ENCODE results near the gene SLC2A4RG. TPM values are rescaled to one million over a fixed set of nuclear protein-coding genes. Genes with fewer than 3 reads are reported as not detected.

The SLC2A4RG gene
- total RNA-seq, 4 donors from 2014 or later = 41.4 to 67.1 (median 52.7) TPM

- intact Hi-C loops (cut with DNase I) = no loop called here
- 83% methylated on average over 18 of the region's 18 CpGs for WGBS
- no peak for DNase-seq (ENCODE audit: extremely low spot score)
Observed at GRCh38 chr20:63755933-63756647, 16.5 kb downstream of the SLC2A4RG start.

GRCh38 chr20:63756648-63756991 lies 17.0 kb downstream of the SLC2A4RG start:
- DNase-seq (ENCODE audit: extremely low spot score) = no peak
- no peak overlapping the region for H3K4me3 ChIP-seq
- no peaks in the 10 kb centered on the region for H3K27me3 ChIP-seq
- TF ChIP-seq POLR2A (IDR thresholded peaks at IDR 0.05; ENCODE audit: low read depth) = no peak
- TF ChIP-seq CTCF (IDR thresholded peaks at IDR 0.05) = no peak
- TF ChIP-seq POLR2AphosphoS5 (IDR thresholded peaks at IDR 0.05) = no peak
- no peak for TF ChIP-seq EP300 (IDR thresholded peaks at IDR 0.05)
- H3K4me1 ChIP-seq = no peaks in the 10 kb centered on the region
- intact Hi-C loops (cut with DNase I) = no loop called here
- no peaks in the 10 kb centered on the region for H3K9me3 ChIP-seq
- WGBS = 75% methylated on average over 8 of the region's 8 CpGs
- no peak overlapping the region for H3K27ac ChIP-seq (replicated peaks in 1 of 4)
- peaks cover 0 to 29% (median 8%) of the 10 kb centered on the region in 4 donors for H3K36me3 ChIP-seq

More at GRCh38 chr20:63755933-63756647, 16.5 kb downstream of the SLC2A4RG start:
- Histone ChIP-seq H3K27me3 (no peaks in the 10 kb centered on the region), H3K36me3 (peaks cover 0 to 31% (median 8%) of the 10 kb centered on the region in 4 donors), H3K4me3 (no peak overlapping the region), H3K4me1 (no peaks in the 10 kb centered on the region), H3K9me3 (no peaks in the 10 kb centered on the region), H3K27ac (replicated peaks in 1 of 4) (no peak overlapping the region)
- TF ChIP-seq POLR2AphosphoS5 (IDR thresholded peaks at IDR 0.05) (no peak), POLR2A (IDR thresholded peaks at IDR 0.05; ENCODE audit: low read depth) (no peak), EP300 (IDR thresholded peaks at IDR 0.05) (no peak), CTCF (IDR thresholded peaks at IDR 0.05) (no peak)

- no peak for DNase-seq (ENCODE audit: extremely low spot score)
- 93% methylated on average over 3 of the region's 7 CpGs for WGBS
- peaks cover 0 to 30% (median 2%) of the 10 kb centered on the region in 4 donors for H3K36me3 ChIP-seq
- TF ChIP-seq POLR2A (IDR thresholded peaks at IDR 0.05; ENCODE audit: low read depth) (no peak), CTCF (IDR thresholded peaks at IDR 0.05) (no peak), POLR2AphosphoS5 (IDR thresholded peaks at IDR 0.05) (no peak), EP300 (IDR thresholded peaks at IDR 0.05) (no peak)
- intact Hi-C loops (cut with DNase I) = no loop called here
- no peaks in the 10 kb centered on the region for H3K9me3 ChIP-seq
- no peaks in the 10 kb centered on the region for H3K4me1 ChIP-seq
- no peak overlapping the region for H3K27ac ChIP-seq (replicated peaks in 1 of 4)
- H3K27me3 ChIP-seq = no peaks in the 10 kb centered on the region
- H3K4me3 ChIP-seq = no peak overlapping the region
Observed at GRCh38 chr20:63758152-63758551, 18.6 kb downstream of the SLC2A4RG start.

GRCh38 chr20:63759377-63759901 lies 19.9 kb downstream of the SLC2A4RG start:
- H3K27me3 ChIP-seq = no peaks in the 10 kb centered on the region
- intact Hi-C loops (cut with DNase I) = no loop called here
- no peak overlapping the region for H3K4me3 ChIP-seq
- no peak for DNase-seq (ENCODE audit: extremely low spot score)
- H3K4me1 ChIP-seq = no peaks in the 10 kb centered on the region
- H3K36me3 ChIP-seq = peaks cover 0 to 36% (median 2%) of the 10 kb centered on the region in 4 donors
- no peak for TF ChIP-seq CTCF (IDR thresholded peaks at IDR 0.05)
- no peak for TF ChIP-seq POLR2AphosphoS5 (IDR thresholded peaks at IDR 0.05)
- no peak for TF ChIP-seq POLR2A (IDR thresholded peaks at IDR 0.05; ENCODE audit: low read depth)
- TF ChIP-seq EP300 (IDR thresholded peaks at IDR 0.05) = no peak
- 87% methylated on average over 7 of the region's 7 CpGs for WGBS
- H3K9me3 ChIP-seq = no peaks in the 10 kb centered on the region
- no peak overlapping the region for H3K27ac ChIP-seq (replicated peaks in 1 of 4)
